ENCODE results near the gene TMEM266. TPM values are rescaled to one million over a fixed set of nuclear protein-coding genes. Genes with fewer than 3 reads are reported as not detected.

TMEM266 gene
- total RNA-seq, 2 experiments from 2014 or later = not detected

DNA sequence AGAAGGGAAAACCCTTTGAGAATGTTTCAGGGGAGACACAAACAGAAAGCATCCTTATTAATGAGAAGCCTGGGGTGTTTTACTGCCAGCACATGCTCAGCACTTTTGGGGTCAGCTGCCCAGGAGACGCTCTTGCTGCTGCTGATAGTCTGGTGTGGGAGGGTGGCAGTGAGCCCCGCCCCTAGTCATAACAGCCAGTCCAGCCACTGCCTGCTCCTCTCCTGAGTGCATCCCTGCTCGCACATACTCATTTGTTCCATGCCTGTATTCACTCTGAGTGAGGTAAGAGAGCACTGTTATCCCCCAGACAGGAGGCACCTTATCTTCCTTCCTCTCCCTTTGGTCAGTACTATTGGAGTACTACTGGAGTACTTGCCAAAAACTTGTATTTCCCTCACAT, 150.2 kb downstream of the TMEM266 start:
- Mint-ChIP-seq H3K9me3 (no peaks in the 10 kb centered on the region), H3K27me3 (no peaks in the 10 kb centered on the region), H3K36me3 (ENCODE audit: low read depth) (peaks cover 2% of the 10 kb centered on the region), H3K4me3 (no peak overlapping the region), H3K27ac (no peak overlapping the region), H3K4me1 (no peaks in the 10 kb centered on the region)
- DNase-seq = no peak
- ChIA-PET POLR2A (no interaction called here), CTCF (interaction anchor here (1.0 to 1.7 kb wide), 3 partner anchors 8 to 19 kb away, joined by 3 to 9 read pairs (median 3); no protein-coding TSS in a partner anchor)

DNA sequence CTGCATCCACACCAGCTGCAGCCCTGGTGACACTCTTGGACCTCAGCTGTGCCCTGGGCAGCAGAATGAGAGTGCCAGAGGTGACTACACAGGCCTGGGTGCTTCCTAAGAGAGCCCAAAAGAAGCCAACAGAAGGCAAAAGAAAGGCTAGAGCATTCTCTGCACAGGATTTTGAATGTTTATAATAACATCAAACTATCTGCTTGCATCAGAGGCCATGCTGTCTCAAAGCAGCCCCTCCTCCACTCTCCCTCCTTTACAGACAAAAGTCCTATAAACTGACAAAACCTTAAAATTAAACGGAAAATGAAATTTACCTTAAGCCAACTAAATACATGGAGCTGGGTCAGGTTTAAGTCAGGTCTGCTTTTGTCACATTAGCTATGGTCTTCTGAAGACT, 155.8 kb downstream of the TMEM266 start:
- H3K4me3 Mint-ChIP-seq = no peak overlapping the region
- peaks cover 13% of the 10 kb centered on the region for H3K4me1 Mint-ChIP-seq
- H3K9me3 Mint-ChIP-seq = peaks cover 1% of the 10 kb centered on the region
- ChIA-PET POLR2A (no interaction called here), CTCF (no interaction called here)
- no peak for DNase-seq
- H3K27me3 Mint-ChIP-seq = no peaks in the 10 kb centered on the region
- H3K27ac Mint-ChIP-seq = no peak overlapping the region
- peaks cover 14% of the 10 kb centered on the region for H3K36me3 Mint-ChIP-seq (ENCODE audit: low read depth)

DNA sequence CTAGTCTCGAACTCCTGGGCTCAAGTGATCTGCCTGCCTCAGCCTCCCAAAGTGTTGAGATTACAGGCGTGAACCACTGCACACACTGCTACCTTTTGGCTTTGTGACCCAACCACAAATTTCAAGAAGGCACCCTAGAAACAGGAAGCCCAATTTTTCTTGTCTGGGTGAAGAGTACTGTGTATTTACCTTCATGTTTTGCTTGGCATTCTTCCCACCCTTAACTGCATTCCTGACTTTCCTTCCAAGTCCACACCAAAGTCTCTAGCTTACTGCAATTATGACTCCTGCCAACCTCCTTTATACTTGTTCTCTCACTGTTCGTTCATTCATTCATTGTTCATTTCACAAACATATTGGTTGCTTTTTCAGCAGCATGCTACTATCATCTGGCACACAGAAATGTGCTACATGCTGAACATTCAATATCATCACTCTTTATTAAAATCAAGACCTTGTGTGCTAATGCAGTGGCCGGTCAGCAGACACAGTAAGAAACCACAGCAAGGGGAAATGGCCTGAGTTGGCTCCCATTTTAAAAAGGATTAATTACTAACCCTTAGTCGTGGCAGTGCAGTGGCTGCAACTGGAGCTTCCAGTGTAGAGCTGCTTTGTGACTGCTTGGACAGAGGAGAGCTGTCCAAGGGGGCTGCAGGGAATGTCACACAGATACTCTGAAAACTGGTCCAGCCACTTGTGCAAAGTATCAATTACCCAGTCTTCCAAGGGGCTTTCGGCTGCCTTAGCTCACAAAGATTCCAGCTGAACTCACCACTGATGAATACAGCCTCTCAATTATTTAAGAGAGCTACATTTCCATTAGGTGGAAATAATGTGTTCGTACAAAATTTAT, 157.5 kb downstream of the TMEM266 start:
- Mint-ChIP-seq H3K9me3 (peaks cover 1% of the 10 kb centered on the region), H3K4me1 (peaks cover 13% of the 10 kb centered on the region), H3K4me3 (no peak overlapping the region), H3K27me3 (no peaks in the 10 kb centered on the region), H3K36me3 (ENCODE audit: low read depth) (peaks cover 14% of the 10 kb centered on the region), H3K27ac (no peak overlapping the region)
- ChIA-PET CTCF (interaction anchor here (1.3 kb wide), 1 partner anchor 8 kb away, joined by 9 read pairs; no protein-coding TSS in a partner anchor), POLR2A (no interaction called here)
- DNase-seq = no peak

DNA sequence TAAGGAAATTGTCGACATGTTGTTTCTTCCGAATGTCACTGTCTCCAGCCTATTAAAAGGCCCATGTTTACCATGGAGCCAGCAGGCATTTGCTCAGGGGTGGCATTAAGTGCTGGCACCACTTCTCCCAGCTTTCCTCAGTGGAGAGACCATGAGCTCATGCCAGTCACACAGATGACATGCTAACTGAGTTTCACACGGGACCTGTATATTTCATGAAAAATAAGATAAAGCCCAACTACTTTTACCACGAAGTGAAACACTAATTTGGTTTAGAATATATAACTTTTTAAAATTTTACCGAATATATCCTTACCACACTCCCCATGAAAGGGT, 158.1 kb downstream of the TMEM266 start:
- H3K27me3 Mint-ChIP-seq = no peaks in the 10 kb centered on the region
- no peak overlapping the region for H3K4me3 Mint-ChIP-seq
- peaks cover 13% of the 10 kb centered on the region for H3K4me1 Mint-ChIP-seq
- H3K36me3 Mint-ChIP-seq (ENCODE audit: low read depth) = peaks cover 14% of the 10 kb centered on the region
- DNase-seq = no peak
- ChIA-PET CTCF (interaction anchor here (1.3 kb wide), 1 partner anchor 9 kb away, joined by 9 read pairs; no protein-coding TSS in a partner anchor), POLR2A (no interaction called here)
- H3K27ac Mint-ChIP-seq = no peak overlapping the region
- H3K9me3 Mint-ChIP-seq = peaks cover 1% of the 10 kb centered on the region

DNA sequence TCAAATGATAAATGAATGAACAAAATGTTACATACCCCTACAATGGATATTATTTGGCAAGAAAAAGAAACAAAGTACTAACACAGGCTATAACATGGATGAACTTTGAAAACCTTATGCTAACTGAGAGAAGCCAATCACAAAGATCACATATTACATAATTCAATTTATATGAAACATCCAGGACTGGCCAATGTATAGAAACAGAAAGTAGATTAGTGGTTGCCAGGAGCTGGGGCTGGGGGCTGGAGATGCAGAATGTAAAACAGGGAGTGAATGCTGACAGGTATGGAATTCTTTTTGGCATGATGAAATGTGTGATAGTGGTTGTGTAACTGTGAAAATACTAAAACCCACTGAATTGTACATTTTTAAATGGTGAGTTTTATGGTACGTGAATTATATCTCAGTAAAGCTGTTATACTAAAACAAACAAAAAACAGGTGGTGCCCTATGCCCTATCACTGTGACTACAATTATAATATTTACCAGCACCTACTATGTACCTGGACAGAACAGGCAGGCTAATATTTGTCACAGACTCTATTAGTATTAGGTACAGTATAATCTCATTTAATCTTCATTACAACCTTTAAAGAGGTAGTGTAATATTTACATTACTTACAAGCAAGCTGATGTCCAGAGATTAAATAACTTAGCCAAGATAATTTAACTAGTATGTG, 161.4 kb downstream of the TMEM266 start:
- Mint-ChIP-seq H3K4me1 (peaks cover 13% of the 10 kb centered on the region), H3K36me3 (ENCODE audit: low read depth) (peaks cover 19% of the 10 kb centered on the region), H3K9me3 (peaks cover 1% of the 10 kb centered on the region), H3K4me3 (no peak overlapping the region), H3K27me3 (no peaks in the 10 kb centered on the region), H3K27ac (no peak overlapping the region)
- POLR2A ChIA-PET = interaction anchor here (0.6 kb wide), 1 partner anchor 656 kb away, joined by 5 read pairs; no protein-coding TSS in a partner anchor
- no peak for DNase-seq
- CTCF ChIA-PET = interaction anchor here (1.2 kb wide), 1 partner anchor 15 kb away, joined by 3 read pairs; no protein-coding TSS in a partner anchor

DNA sequence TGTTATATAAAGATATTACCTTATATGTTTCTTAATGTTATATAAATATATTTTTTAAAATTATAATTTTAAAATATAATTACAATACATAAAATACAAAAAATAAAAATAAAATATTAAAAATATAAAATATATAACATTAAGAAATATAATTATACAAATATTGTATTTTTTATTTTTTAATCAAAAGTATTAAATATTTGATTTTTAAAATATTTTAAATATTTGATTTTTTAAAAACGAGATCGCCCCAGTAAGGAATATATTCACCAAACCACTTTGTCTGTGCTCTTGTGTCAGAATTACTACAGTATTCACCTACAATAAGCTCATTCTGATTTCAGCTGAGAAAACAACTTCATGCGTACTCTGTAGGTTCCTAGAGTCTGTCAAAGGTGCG, 162.4 kb downstream of the TMEM266 start:
- Mint-ChIP-seq H3K4me1 (peaks cover 10% of the 10 kb centered on the region), H3K27ac (no peak overlapping the region), H3K9me3 (peaks cover 1% of the 10 kb centered on the region), H3K27me3 (no peaks in the 10 kb centered on the region), H3K4me3 (no peak overlapping the region), H3K36me3 (ENCODE audit: low read depth) (peaks cover 18% of the 10 kb centered on the region)
- ChIA-PET POLR2A (no interaction called here), CTCF (interaction anchor here (1.2 kb wide), 1 partner anchor 14 kb away, joined by 3 read pairs; no protein-coding TSS in a partner anchor)
- no peak for DNase-seq

DNA sequence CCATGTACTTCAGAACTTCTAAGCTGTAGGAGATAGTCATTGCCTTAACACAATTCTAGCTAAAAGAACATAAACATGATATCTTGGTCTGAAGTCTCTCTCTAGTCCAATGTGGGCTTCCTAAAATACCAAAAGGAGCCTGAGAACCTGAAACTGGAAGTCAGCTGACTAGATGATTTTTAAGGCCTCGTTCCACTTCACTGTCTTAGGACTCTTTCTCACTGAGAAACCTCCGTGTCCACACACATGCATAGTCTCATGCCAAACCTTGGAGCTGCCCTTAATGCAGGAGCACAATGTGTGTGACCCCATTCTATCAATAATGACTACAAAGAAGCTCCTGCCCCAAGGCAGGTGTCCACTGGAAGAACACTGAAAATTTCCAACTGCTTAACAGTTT, 163.7 kb downstream of the TMEM266 start:
- Mint-ChIP-seq H3K27me3 (no peaks in the 10 kb centered on the region), H3K4me1 (peaks cover 3% of the 10 kb centered on the region), H3K27ac (no peak overlapping the region), H3K4me3 (no peak overlapping the region), H3K9me3 (peaks cover 1% of the 10 kb centered on the region), H3K36me3 (ENCODE audit: low read depth) (peaks cover 17% of the 10 kb centered on the region)
- ChIA-PET POLR2A (no interaction called here), CTCF (interaction anchor here (0.8 kb wide), 2 partner anchors 10 to 15 kb away, joined by 3 read pairs; no protein-coding TSS in a partner anchor)
- no peak for DNase-seq

DNA sequence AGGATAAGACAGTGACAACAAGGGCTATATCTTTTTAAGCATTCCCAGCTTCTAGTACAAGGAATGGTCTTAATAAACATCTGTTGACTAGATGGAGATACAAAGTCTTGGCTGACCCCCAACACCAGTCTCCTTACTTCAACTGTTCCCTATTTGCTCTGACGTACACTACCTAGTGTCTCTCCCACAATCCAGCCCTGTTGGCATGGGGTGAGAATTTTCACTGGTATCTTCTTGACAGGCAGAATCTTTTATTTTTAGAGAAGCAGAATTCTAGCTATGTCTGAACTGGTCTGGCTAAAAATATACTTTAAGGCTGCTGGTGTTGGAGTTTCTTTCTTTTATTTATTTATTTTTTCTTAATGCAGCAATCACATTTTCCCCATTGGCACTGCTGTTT, 169.5 kb downstream of the TMEM266 start:
- Mint-ChIP-seq H3K4me1 (no peaks in the 10 kb centered on the region), H3K27me3 (no peaks in the 10 kb centered on the region), H3K27ac (no peak overlapping the region), H3K9me3 (no peaks in the 10 kb centered on the region), H3K4me3 (no peak overlapping the region), H3K36me3 (ENCODE audit: low read depth) (peaks cover 3% of the 10 kb centered on the region)
- POLR2A ChIA-PET = no interaction called here
- CTCF ChIA-PET = no interaction called here
- DNase-seq = no peak

DNA sequence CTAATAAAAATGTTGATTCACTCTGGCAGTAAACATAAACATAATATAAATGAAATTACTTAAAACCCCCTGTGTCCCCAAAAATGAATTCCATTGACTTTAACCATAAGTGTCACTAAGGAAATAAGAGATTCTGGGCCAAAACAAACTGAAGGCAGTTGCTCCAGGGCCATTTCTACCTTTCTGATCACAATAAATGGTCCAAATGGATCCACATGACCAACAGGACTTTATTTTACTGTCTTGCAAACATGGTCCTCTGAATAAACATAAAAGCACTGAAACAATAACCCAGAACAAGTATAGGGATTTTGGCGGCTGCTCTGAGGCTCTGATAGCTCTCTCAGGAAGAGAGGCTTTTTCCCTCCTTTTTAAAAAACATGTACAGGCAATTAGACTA, 174.1 kb downstream of the TMEM266 start:
- no peak for DNase-seq
- Mint-ChIP-seq H3K27ac (no peak overlapping the region), H3K27me3 (no peaks in the 10 kb centered on the region), H3K4me1 (no peaks in the 10 kb centered on the region), H3K36me3 (ENCODE audit: low read depth) (peaks cover 3% of the 10 kb centered on the region), H3K4me3 (no peak overlapping the region), H3K9me3 (no peaks in the 10 kb centered on the region)
- ChIA-PET CTCF (interaction anchor here (1.0 kb wide), 1 partner anchor 79 kb away, joined by 3 read pairs; no protein-coding TSS in a partner anchor), POLR2A (no interaction called here)

DNA sequence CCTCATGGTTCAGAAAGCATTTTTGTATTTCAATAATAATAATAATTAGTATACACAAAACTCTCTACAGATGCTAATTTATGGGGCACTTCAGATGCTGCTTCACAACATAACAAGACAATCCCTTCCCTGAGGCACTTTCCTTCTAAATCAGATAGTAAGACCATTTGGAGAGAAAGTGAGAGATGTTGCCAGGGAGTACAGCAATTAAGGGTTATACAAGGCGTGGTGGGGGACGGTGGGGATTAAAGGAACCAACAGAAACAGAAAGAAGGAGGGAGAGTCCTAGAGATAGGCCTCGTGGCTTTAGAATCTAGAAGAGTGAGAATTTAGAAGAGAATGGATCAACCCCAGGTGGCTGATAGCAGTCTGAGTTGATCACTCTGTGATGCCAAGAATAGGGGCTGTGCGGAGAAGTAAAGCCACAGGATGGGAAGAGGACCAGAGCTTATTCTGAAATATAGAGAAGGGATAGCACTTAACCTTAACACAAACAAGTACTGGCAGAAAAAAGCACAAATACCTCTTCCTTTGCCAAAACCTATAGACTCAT, 174.6 kb downstream of the TMEM266 start:
- ChIA-PET CTCF (no interaction called here), POLR2A (no interaction called here)
- Mint-ChIP-seq H3K27me3 (no peaks in the 10 kb centered on the region), H3K27ac (no peak overlapping the region), H3K4me1 (no peaks in the 10 kb centered on the region), H3K36me3 (ENCODE audit: low read depth) (peaks cover 3% of the 10 kb centered on the region), H3K9me3 (no peaks in the 10 kb centered on the region), H3K4me3 (no peak overlapping the region)
- DNase-seq = no peak

DNA sequence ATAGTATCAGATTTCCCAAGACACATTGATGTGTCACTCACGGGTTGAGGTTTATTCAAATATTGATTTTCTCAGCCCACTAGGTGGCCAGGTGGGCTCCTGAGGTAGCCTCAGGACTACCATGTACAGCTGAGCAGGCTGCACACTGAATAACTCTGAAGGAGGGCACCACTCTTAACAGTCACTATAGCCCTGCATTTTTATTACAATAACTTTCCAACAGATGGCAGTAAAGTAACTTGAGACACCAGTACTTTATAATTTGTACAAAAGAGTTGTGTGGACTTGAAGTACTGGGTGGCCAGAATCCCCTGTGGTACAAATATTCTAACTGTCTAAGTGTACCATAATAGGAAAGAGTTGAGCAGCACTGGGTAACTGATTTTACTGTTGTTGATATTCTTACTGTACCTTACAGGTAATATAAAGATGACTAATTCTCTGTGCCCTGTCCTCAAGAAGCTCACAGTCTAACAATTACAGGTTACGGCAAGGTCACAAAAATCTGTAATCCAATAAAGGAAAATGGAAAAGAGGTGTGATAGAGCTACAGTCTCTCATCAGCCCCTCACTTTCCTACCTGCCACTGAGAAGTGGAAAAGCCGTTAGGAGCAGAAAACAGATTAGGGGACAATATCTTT, 175.5 kb downstream of the TMEM266 start:
- POLR2A ChIA-PET = no interaction called here
- no peaks in the 10 kb centered on the region for H3K4me1 Mint-ChIP-seq
- CTCF ChIA-PET = interaction anchor here (1.0 to 1.5 kb wide), 2 partner anchors 14 to 29 kb away, joined by 3 read pairs; no protein-coding TSS in a partner anchor
- H3K36me3 Mint-ChIP-seq (ENCODE audit: low read depth) = peaks cover 5% of the 10 kb centered on the region
- DNase-seq = peak; percentile 7
- H3K27me3 Mint-ChIP-seq = no peaks in the 10 kb centered on the region
- H3K27ac Mint-ChIP-seq = no peak overlapping the region
- no peaks in the 10 kb centered on the region for H3K9me3 Mint-ChIP-seq
- no peak overlapping the region for H3K4me3 Mint-ChIP-seq

DNA sequence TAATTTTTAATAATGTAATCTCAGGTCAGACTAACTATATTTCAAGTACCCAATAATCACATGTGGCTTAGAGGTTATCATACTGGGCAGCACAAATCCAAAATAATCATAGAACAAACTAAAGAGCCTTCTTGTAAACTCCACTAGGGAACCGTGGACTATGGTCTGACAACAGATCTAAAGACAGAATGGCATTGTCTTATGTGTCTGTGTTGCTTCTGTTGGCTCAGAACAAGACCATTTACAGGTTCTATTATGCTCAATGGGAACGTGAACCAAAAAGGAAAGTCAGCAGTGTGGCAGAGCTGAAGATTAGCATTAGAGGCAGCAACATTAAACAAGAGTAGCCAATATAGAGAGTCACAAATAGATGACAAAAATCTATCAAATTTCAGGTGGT, 176.6 kb downstream of the TMEM266 start:
- H3K9me3 Mint-ChIP-seq = no peaks in the 10 kb centered on the region
- POLR2A ChIA-PET = no interaction called here
- H3K27ac Mint-ChIP-seq = no peak overlapping the region
- no peak for DNase-seq
- no peaks in the 10 kb centered on the region for H3K4me1 Mint-ChIP-seq
- H3K36me3 Mint-ChIP-seq (ENCODE audit: low read depth) = peaks cover 4% of the 10 kb centered on the region
- H3K27me3 Mint-ChIP-seq = no peaks in the 10 kb centered on the region
- CTCF ChIA-PET = interaction anchor here (1.5 kb wide), 1 partner anchor 15 kb away, joined by 3 read pairs; no protein-coding TSS in a partner anchor
- no peak overlapping the region for H3K4me3 Mint-ChIP-seq
